HG03095 (cell line): Measurements from ENCODE around the gene COMMD10.

Source experiments
- ATAC-seq: cut with Tn5 transposase; IDR thresholded peaks from one replicate; pipeline ENCODE4 v1.9.1; 2021; ENCODE audit warnings: moderate library complexity; ENCODE audit not compliant: unreplicated experiment

COMMD10 gene

GRCh38 chr5:116281309-116281708, 196.5 kb downstream of the COMMD10 start:
- no peak for ATAC-seq

DNA sequence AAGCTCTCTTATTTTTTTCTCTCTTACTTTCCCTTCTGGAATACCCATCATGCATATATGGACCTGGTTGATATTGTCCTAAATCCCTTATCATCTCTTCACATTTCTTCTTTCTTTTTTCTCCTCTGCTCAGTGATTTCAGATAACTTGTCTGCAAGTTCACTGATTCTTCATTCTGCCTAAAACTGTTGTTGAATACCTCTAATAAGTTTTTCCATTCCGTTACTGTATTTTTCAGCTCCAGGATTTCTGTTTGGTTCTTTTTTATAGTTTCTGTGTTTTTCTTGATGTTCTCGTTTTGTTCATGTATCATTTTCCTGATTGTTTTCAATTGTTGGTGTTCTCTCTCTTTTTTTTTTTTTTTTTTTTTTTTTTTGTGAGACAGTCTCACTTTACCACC, 203.7 kb downstream of the COMMD10 start:
- ATAC-seq, result no peak

DNA sequence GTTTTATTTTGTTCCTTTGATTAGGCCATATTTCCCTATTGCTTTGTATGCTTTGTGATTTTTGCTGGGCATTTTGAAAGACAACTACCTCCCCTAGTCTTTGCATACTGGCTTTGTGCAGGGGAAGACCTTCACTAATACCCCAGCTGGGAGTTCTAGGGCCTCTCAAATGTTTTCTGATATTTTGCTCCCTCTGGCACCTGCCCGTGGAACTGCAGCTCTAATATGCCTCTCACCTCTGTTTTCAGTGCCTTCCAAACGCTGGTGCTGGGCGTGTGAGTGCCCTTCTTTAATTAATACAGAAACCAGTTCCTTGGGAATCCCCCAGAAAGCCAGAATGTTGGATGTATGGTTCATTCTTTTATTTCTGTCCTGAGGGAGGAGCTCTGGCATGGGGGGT, 204.5 kb downstream of the COMMD10 start:
- no peak for ATAC-seq

DNA sequence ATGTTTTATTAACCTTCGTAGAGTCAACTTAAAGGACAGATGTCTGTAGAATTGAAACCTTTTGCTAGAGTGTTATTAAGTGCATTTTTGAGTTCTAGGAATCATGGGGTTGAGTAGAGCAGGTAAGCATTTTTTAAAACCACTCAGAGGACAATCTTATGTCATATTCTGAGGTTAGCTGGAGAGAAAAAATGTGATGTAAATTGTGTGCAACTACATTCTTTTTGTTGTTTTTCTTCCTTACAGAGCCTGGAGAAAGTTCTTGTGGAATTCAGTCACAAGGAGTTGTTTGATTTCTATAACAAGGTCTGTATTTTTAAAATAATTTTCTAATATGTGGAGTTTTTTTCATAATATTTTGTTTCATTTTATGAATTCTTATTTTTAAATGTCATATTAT, 206.4 kb downstream of the COMMD10 start:
- no peak for ATAC-seq

DNA sequence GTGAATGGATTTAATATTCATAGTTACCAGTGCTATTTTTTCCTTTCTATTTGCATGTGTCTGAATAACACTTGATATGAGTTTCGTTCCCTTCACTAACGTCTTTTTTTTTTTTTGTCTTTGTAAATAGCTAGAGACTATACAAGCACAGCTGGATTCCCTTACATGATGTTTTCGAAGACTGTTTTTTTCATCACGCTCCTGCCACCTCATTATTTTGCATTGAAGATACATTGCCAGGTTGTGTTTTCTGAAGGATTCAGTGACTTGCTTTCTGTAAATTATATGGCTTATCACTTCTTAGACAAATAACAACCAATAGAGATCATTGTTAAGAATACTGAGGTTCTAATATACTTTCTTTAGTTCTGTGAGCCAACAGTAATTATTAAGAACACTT, 207.5 kb downstream of the COMMD10 start:
- ATAC-seq, result no peak

DNA sequence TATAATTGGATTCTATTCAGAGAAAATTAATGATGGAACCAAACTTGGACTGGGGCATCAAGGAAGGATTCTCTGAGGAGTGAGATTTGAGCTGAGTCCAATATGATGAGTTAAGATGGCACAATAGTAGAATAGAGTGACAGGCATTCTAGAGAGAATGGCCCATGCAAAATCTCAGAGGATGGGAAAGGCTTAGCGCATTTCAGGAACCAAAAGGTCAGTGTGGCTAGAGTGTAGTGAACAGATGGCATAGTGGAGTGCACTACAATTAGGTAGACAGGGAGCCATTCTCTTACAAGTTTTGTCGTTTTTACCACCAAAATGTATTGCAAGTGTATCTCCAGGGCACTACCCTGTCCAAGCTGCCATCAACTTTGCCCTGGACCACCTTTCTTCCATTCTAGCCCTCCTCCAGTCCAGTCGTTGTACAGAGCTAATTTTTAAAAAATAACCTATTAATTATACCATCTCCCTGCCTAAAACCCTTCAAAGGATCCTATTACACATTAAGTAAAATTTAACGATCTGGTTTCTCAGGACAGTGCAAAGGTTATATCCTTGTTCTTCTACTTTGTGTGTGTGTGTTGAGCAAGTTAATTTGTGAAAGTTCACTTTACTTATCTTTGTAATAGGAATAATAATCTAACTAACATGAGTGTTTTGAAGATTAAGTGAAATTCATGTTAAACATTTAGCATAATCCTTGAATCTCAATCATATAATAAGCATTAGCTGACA, 211.7 kb downstream of the COMMD10 start:
- ATAC-seq, result no peak

GRCh38 chr5:116297296-116297814, 212.5 kb downstream of the COMMD10 start:
- no peak for ATAC-seq

GRCh38 chr5:116299746-116300640, 215.2 kb downstream of the COMMD10 start:
- ATAC-seq, result no peak

DNA sequence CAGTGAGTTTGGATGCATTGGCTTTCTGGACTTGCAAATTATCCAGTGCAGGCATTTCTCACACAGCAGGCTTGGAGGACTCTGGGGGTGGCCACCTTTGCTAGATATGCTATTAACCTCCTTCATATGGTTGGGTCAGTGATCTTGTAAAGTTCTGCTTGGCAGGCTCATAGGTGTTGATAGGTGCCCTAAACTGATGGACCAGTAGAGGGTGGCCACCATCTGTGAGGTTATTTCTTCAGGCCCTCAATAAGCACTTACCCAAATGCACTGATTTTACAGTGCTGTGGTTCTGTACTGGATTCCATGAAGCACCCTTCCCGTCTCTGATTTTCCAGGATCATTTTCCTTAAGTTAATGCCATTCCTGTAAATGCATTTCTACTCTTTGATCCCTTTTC, 216.3 kb downstream of the COMMD10 start:
- ATAC-seq, result no peak

GRCh38 chr5:116303340-116303739, 218.5 kb downstream of the COMMD10 start:
- ATAC-seq, result no peak

- ATAC-seq, result no peak
Measured at GRCh38 chr5:116303810-116304209, 219.0 kb downstream of the COMMD10 start.

DNA sequence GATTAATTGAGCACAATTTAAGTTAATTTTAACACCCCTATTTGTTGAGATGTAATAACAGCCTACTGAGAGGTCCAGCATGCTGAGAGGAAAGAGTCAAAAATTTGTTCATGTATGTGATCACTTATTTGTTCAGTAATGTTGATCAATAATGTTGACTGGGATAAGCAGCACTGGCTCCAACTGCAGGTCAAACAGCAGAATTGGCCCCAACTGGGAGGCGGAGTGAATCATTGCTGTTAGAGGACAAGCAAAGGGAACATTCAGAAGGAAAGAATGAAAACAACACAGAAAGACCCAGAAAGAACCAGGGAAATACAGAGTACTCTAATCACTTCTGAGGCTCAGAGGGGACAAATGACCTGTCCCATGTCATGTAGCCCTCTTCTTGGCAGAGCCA, 221.1 kb downstream of the COMMD10 start:
- ATAC-seq, result no peak

GRCh38 chr5:116306846-116307245, 222.0 kb downstream of the COMMD10 start:
- no peak for ATAC-seq

- no peak for ATAC-seq
Measured at GRCh38 chr5:116308391-116308790, 223.6 kb downstream of the COMMD10 start.

- ATAC-seq, result no peak
Measured at GRCh38 chr5:116313366-116313765, 228.5 kb downstream of the COMMD10 start.

- no peak for ATAC-seq
Measured at GRCh38 chr5:116315531-116315930, 230.7 kb downstream of the COMMD10 start.

DNA sequence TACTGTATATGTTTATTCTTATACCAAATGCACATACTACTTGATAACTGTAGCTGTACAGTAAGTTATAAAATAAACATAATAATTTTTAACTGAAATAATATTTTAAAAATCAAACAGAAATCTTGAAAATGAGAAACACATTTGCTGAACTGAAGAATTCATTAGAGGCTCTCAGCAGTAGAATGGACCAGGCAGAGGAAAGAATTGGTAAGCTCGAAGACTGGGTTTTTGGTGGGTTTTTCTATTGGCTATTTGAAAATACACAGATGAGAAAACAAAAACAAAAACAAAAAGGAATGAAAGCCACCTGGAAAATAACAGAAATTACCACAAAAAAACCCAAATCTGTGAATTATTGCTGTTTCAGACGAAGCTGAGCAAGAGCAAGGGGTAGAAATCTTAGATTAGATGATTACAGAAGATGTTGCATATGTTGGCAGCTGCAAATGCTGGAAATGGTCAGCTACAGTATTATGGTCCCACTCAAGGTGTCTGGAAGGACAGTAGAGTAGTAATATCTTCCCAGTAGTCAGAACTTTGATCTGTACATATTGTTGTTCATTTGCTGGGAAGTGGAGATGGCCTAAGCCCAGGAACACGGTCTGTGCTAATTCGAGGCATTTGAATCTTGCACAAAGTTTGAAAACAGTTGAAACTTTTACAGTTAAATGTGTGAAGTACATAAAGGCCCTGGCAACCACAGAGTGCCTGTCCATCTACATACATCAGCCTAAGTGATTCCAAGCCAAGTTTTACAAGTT, 233.4 kb downstream of the COMMD10 start:
- ATAC-seq, result no peak

DNA sequence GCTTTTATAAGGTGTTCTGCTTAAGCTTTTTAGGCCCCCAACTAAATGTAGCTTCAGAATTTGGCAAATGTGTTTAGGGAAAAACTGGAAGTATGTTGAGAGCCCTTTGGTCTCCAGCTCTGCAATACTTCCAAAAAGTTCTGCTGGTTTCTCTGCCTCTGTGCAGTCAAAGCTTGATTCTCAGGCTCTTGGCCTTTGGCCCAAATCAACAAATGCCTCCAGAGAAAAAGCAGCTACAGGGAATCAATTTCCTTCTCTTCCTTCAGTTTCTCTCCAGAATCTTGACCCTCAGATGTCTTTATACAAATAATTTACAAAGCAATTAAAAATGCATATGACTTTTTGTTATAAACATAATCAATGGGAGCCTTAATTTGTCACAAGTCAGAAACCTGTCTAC, 235.7 kb downstream of the COMMD10 start:
- ATAC-seq, result no peak

DNA sequence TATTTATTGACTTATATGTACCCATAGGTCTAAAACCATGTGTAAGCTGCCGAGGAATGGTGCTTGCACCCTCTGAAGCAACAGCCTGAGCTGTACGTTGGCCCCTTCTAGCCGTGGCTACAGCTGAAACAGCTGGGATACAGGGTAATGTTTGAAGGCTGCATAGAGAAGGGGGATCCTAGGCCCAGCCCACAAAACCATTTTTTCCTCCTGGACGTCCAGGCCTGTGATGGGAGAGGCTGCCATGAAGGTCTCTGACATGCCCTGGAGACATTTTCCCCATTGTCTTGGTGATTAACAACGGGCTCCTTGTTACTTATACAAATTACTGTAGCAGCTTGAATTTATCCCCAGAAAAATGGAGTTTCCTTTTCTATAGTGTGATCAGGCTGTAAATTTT, 244.7 kb downstream of the COMMD10 start:
- no peak for ATAC-seq

- ATAC-seq, result peak; percentile 70
Measured at GRCh38 chr5:116340799-116341198, 256.0 kb downstream of the COMMD10 start.
